ENCODE data around the gene SF3A2.
A peak's percentile ranks its signal among the peaks of the same experiment; 100 is the strongest.

The SF3A2 gene

DNA sequence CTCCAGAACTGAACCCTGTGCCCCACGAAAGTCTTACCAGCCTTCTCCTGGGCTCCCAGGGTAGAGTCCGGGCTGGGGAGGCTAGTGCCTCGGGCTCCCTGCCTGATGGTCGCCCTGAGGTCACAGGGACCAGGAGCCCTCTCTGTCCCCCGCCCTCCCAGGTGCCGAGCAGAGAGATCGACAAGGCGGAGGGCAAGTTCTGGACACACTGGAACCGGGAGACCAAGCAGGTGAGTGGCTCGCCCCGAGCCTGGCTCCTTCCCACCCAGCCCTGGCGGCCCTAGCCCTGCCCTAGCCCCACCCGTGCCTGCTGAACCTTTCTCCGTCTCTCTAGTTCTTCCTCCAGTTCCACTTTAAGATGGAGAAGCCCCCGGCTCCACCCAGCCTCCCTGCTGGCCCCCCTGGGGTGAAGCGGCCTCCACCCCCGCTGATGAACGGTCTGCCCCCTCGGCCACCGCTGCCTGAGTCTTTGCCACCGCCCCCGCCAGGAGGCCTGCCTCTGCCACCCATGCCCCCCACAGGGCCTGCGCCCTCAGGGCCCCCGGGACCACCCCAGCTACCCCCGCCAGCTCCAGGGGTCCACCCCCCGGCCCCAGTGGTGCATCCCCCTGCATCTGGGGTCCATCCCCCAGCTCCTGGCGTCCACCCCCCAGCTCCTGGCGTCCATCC lies 10.9 kb downstream of the SF3A2 start:
- Histone ChIP-seq H3K4me3 (no peak overlapping the region), H3K27ac (no peak overlapping the region)
- TF ChIP-seq, protein P1, sequence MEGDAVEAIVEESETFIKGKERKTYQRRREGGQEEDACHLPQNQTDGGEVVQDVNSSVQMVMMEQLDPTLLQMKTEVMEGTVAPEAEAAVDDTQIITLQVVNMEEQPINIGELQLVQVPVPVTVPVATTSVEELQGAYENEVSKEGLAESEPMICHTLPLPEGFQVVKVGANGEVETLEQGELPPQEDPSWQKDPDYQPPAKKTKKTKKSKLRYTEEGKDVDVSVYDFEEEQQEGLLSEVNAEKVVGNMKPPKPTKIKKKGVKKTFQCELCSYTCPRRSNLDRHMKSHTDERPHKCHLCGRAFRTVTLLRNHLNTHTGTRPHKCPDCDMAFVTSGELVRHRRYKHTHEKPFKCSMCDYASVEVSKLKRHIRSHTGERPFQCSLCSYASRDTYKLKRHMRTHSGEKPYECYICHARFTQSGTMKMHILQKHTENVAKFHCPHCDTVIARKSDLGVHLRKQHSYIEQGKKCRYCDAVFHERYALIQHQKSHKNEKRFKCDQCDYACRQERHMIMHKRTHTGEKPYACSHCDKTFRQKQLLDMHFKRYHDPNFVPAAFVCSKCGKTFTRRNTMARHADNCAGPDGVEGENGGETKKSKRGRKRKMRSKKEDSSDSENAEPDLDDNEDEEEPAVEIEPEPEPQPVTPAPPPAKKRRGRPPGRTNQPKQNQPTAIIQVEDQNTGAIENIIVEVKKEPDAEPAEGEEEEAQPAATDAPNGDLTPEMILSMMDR (IDR thresholded peaks at IDR 0.05), result no peak
- DNase-seq (ENCODE audit: low spot score), result no peak

DNA sequence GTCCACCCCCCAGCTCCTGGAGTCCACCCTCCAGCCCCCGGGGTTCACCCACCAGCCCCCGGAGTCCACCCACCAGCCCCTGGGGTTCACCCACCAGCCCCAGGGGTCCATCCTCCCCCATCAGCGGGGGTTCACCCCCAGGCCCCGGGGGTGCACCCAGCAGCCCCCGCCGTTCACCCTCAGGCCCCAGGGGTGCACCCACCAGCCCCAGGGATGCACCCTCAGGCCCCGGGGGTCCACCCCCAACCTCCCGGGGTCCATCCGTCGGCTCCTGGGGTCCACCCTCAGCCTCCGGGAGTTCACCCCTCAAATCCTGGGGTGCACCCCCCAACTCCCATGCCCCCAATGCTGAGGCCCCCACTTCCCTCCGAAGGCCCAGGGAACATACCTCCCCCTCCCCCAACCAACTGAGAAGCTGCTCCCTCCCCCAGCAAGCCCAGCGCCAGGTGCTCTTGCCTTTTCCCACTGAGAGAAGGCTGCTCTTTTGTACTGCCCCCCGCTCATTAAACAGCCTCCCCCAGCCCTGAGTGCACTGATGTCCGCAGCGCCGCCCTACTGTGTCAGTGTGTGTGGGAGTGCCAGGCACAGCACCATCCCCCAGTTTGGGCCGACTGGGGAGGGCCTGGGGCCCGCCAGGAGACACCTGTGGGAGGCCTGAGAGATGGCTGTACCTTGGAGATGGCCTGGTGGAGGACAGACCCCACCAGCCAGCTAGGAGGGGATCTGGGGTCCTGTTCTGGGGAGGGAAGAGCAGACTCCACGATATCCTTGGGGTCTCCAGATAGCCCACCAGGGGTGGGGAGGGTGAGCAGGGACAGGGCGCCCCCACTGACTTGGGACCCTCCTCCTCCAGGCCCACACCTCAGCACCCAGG lies 11.7 kb downstream of the SF3A2 start:
- H3K27ac ChIP-seq, result no peak overlapping the region
- DNase-seq (ENCODE audit: low spot score), result no peak
- TF ChIP-seq, protein P1 (IDR thresholded peaks at IDR 0.05), result no peak
- H3K4me3 ChIP-seq, result no peak overlapping the region

DNA sequence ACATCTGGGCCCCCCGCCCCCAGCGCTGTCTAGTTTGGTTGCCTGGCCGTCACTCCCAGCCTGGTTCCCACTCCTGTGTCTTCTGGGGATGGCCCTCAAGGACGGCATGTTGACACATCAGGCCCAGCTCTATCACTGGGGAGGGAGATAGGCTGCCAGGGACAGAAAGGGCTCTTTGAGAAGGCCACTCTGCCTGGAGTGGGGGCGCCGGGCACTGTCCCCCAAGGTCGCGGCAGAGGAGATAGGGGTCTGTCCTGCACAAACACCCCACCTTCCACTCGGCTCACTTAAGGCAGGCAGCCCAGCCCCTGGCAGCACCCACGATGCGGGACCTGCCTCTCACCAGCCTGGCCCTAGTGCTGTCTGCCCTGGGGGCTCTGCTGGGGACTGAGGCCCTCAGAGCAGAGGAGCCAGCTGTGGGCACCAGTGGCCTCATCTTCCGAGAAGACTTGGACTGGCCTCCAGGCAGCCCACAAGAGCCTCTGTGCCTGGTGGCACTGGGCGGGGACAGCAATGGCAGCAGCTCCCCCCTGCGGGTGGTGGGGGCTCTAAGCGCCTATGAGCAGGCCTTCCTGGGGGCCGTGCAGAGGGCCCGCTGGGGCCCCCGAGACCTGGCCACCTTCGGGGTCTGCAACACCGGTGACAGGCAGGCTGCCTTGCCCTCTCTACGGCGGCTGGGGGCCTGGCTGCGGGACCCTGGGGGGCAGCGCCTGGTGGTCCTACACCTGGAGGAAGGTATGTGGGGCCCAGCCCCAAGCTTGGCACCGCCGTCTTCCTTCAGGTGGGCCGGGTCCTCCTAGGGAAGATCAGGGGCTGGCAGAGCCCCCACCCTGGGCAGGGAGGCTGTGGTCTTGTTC lies 12.6 kb downstream of the SF3A2 start, which contains the start of gene AMH:
AMH (plus strand) TSS at position 314 of the 857 bp plus-strand sequence; CDS start at position 324, 10 bp downstream.
- no peak within 1 kb of the TSS for H3K27ac ChIP-seq
- DNase-seq (ENCODE audit: low spot score), result no peak

DNA sequence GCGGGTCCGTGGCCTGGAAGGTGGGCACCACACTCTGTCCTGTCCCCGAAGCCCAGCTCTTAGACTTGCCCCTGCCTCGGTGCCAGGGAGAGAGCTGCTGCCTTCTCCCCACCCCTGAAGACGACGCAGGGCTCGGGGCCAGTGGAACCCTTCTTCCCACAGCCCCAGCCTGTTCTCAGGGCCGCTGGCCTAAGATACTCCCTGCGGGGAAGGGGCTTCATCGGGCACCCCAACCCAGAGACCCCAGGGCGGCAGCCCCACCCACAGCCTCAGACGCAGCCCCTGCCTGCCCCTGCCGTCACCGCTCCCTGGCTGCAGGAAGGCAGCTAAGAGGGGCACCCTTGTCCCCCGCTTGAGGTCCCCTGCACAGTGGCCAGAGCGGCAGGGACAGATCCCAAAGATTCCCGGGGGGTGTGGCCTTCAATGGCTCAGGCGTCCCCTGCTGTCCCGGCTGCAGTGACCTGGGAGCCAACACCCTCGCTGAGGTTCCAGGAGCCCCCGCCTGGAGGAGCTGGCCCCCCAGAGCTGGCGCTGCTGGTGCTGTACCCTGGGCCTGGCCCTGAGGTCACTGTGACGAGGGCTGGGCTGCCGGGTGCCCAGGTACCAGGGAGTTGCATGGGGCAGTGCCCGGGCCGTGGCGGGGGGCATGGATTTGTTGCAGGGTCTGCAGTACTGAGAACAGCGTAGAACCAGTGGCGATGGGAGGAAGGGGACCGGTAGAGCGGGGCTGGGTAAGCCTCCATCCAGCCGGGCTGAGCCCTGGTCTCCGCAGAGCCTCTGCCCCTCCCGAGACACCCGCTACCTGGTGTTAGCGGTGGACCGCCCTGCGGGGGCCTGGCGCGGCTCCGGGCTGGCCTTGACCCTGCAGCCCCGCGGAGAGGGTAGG lies 13.5 kb downstream of the SF3A2 start:
- H3K27ac ChIP-seq, result no peak overlapping the region
- peak overlapping the region; percentile 45 for H3K4me3 ChIP-seq
- DNase-seq (ENCODE audit: low spot score), result no peak
- TF ChIP-seq, protein P1 (IDR thresholded peaks at IDR 0.05), result no peak

More for the DNA sequence above, 12.6 kb downstream of the SF3A2 start, which contains the start of gene AMH:
- TF ChIP-seq, protein P1 (IDR thresholded peaks at IDR 0.05), result no peak
- no peak within 1 kb of the TSS for H3K4me3 ChIP-seq

DNA sequence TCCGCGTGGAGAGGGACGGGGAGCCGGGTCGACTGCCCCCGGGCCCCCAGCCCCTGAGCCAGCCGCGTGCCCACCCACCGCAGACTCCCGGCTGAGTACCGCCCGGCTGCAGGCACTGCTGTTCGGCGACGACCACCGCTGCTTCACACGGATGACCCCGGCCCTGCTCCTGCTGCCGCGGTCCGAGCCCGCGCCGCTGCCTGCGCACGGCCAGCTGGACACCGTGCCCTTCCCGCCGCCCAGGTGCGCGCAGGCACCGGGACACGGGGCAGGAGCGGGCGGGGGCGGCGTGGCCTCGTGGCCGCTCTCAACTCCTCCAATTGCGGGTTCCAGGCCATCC lies 14.1 kb downstream of the SF3A2 start:
- no peak overlapping the region for H3K27ac ChIP-seq
- peak overlapping the region; percentile 45 for H3K4me3 ChIP-seq
- TF ChIP-seq, protein P1 (IDR thresholded peaks at IDR 0.05), result no peak
- DNase-seq (ENCODE audit: low spot score), result no peak

Data from coronary artery (tissue), 2 donors.